K562 (cell line): ENCODE data around the gene GAA. TPM values are rescaled to one million over a fixed set of nuclear protein-coding genes. Genes with fewer than 3 reads are reported as not detected.

Source experiments
- ATAC-seq: fragments of 200-7000 bp; cut with Tn5 transposase; 3 replicates; pipeline ENCODE4 v1.9.1; 2020; ENCODE audit warnings: moderate library complexity
- BruUV-seq: library from RNA; stranded (reverse); fragments of 400-500 nt; replicated peaks from 2 replicates; lab custom pipeline; 2021; lab: Mats Ljungman, UMichigan
- CTCF ChIA-PET: fragments of 300-600 bp; formaldehyde crosslinking; extraction: SDS; loops from one replicate; lab custom pipeline; 2021; ENCODE audit warnings: low intra/inter-chr PET ratio; lab: Yijun Ruan, JAX
- POLR2A ChIA-PET: fragments of 300-600, 350-650 bp; sonication (Branson Sonifier 250); formaldehyde crosslinking; extraction: SDS; loops from one replicate; lab custom pipeline; 2021; ENCODE audit warnings: antibody characterized with exemption, inconsistent platforms; lab: Yijun Ruan, JAX
- DNase-seq, 4 experiments: peaks; one replicate each; pipeline versions ENCODE4 v3.0.0 to v3.0.0-alpha.2; 2011 to 2018; ENCODE audit warnings: low spot score in 3 of 4, mixed read lengths in 3 of 4; ENCODE audit errors: extremely low read depth in 1 of 4
- FAIRE-seq: peaks from 2 replicates; lab custom pipeline; 2011; peaks lifted over from hg19 to GRCh38; lab: Jason Lieb, UNC
- H2AFZ ChIP-seq: 2 replicates; pipeline ENCODE4 v1.6.0; 2011; ENCODE audit warnings: low read depth, low read length, control low read depth, inconsistent platforms
- H3K27ac ChIP-seq: fragments of 200-600 bp; 3 replicates; pipeline ENCODE4 v1.8.0; 2011; ENCODE audit warnings: low read depth, mild to moderate bottlenecking, control low read depth, inconsistent platforms, low read length, moderate library complexity, mixed read lengths; ENCODE audit errors: extremely low read depth
- H3K27me3 ChIP-seq, 2 experiments: fragments of 300-600 bp in 1 of 2; 2 replicates in 1 of 2; 3 replicates in 1 of 2; pipeline versions ENCODE4 v1.6.0 to v1.8.0; 2011; ENCODE audit warnings: inconsistent platforms in 2 of 2, low read length in 2 of 2, mild to moderate bottlenecking in 1 of 2, mixed read lengths in 1 of 2, moderate library complexity in 1 of 2; ENCODE audit not compliant: control insufficient read depth in 2 of 2, insufficient read depth in 2 of 2
- H3K36me3 ChIP-seq: fragments of 300-600 bp; 3 replicates; pipeline ENCODE4 v1.8.0; 2011; ENCODE audit warnings: mild to moderate bottlenecking, low read length, inconsistent platforms; ENCODE audit not compliant: control insufficient read depth, insufficient read depth
- H3K4me1 ChIP-seq, 2 experiments: fragments of 200-600 bp in 1 of 2; replicated peaks in 1 of 2; 2 replicates in 1 of 2; 3 replicates in 1 of 2; pipeline versions ENCODE4 v1.5.1 to v1.8.0; 2011; ENCODE audit warnings: inconsistent platforms in 2 of 2, low read length in 2 of 2, mild to moderate bottlenecking in 1 of 2, mixed read lengths in 1 of 2, moderate library complexity in 1 of 2; ENCODE audit not compliant: control insufficient read depth in 2 of 2, insufficient read depth in 2 of 2
- H3K4me2 ChIP-seq: 2 replicates; pipeline ENCODE4 v1.6.1; 2011; ENCODE audit warnings: low read length, control low read depth, inconsistent platforms, mixed read lengths; ENCODE audit not compliant: insufficient read depth
- H3K4me3 ChIP-seq: fragments of 200-600 bp; sonication (generic), shearing (Covaris generic); 2 replicates; pipeline ENCODE4 v1.5.1; 2016; ENCODE audit warnings: control low read depth, inconsistent platforms
- H3K79me2 ChIP-seq: fragments of 200-600 bp; 3 replicates; pipeline ENCODE4 v1.8.0; 2011; ENCODE audit warnings: low read length, inconsistent platforms; ENCODE audit not compliant: control insufficient read depth, insufficient read depth
- H3K9ac ChIP-seq, 2 experiments: 2 replicates each; pipeline versions ENCODE4 v1.6.0 to v1.6.1; 2011; ENCODE audit warnings: low read depth in 2 of 2, low read length in 2 of 2, control low read depth in 1 of 2, inconsistent platforms in 1 of 2, mild to moderate bottlenecking in 1 of 2, mixed read lengths in 1 of 2; ENCODE audit not compliant: insufficient read depth in 1 of 2
- H3K9me1 ChIP-seq: one replicate; pipeline ENCODE4 v1.6.0; 2011; ENCODE audit warnings: inconsistent platforms, mild to moderate bottlenecking, low read length, moderate library complexity; ENCODE audit not compliant: control insufficient read depth, insufficient read depth
- H3K9me3 ChIP-seq: replicated peaks from 2 replicates; pipeline ENCODE4 v1.5.1; 2011; ENCODE audit warnings: low read depth, low read length, inconsistent platforms; ENCODE audit not compliant: control insufficient read depth, insufficient read depth
- H4K20me1 ChIP-seq: replicated peaks from 2 replicates; pipeline ENCODE4 v1.6.1; 2011; ENCODE audit warnings: low read length, inconsistent platforms, mixed read lengths; ENCODE audit not compliant: control insufficient read depth, insufficient read depth
- MAFG ChIP-seq: fragments of 450-650 bp; conservative IDR thresholded peaks from 2 replicates; pipeline ENCODE4 v1.6.1; 2016; ENCODE audit warnings: missing genetic modification characterization, missing compliant biosample characterization
- NR1H2 ChIP-seq: sonication (generic); formaldehyde crosslinking; IDR thresholded peaks from 2 replicates; pipeline ENCODE4 v1.4.0; 2020; ENCODE audit warnings: mild to moderate bottlenecking, missing genetic modification reagents
- WGBS: fragments of 100-300 bp; shearing (Covaris generic); methylation state at CpG from one replicate; pipeline ENCODE4 v1.1.6; 2016; ENCODE audit warnings: low coverage, mixed read lengths; ENCODE audit not compliant: insufficient coverage; ENCODE audit errors: missing lambda C conversion rate; 5-methylcytosine and 5-hydroxymethylcytosine counted together
- in situ Hi-C: fragments of 300-500 bp; cut with MboI; formaldehyde crosslinking; loops from 4 replicates; pipeline ENCODE4 v1.15.0; 2018; ENCODE audit warnings: inconsistent platforms, mixed read lengths
- intact Hi-C: fragments of 100-400 bp; cut with micrococcal nuclease; formaldehyde crosslinking; loops from 2 replicates; pipeline ENCODE4 v1.14.2; 2022
- polyA plus RNA-seq, 8 experiments: library from polyadenylated mRNA; depleted of rRNA in 4 of 8; stranded (reverse) in 5 of 8; unstranded in 3 of 8; fragments of >200 nt; fragmentation: Nextera tagmentation in 2 of 8; fragmentation: Illumina TruSeq in 1 of 8; extraction: Ambion mirVana in 2 of 8; extraction: Trizol in 1 of 8; gene quantifications; 2 replicates each; pipeline versions ENCODE4 v1.2.1 to v1.2.3, GENCODE V29; 2011 to 2014; ENCODE audit warnings: inconsistent platforms in 1 of 8, missing spikeins in 1 of 8
- total RNA-seq, 7 experiments: library from RNA; depleted of rRNA in 6 of 7; stranded (reverse); fragments of >200 nt in 6 of 7; fragmentation: Illumina TruSeq in 2 of 7; extraction: Trizol in 2 of 7; gene quantifications; 2 replicates each; pipeline versions ENCODE4 v1.2.1 to v1.2.3, GENCODE V29; 2011 to 2021; ENCODE audit warnings: low replicate concordance in 1 of 7
- TF ChIP-seq, protein P1 (sequence below): fragments of 250-450 bp; sonication (Bioruptor Pico); IDR thresholded peaks from 2 replicates; pipeline ENCODE4 v1.4.0; 2020; ENCODE audit warnings: mild to moderate bottlenecking, moderate library complexity
- TF ChIP-seq, protein P2 (sequence below), 2 experiments: fragments of 450-650 bp; IDR thresholded peaks; 2 replicates each; pipeline ENCODE4 v1.6.1; 2018; ENCODE audit warnings: mild to moderate bottlenecking in 2 of 2, low read depth in 1 of 2; ENCODE audit not compliant: partially characterized antibody in 2 of 2

The GAA gene
- total and polyA plus RNA-seq, 9 of the 15 experiments (the other 6 are each of a cell fraction or from before 2014, with no cell fraction given) = 0.15 to 6.4 (median 1.7) TPM

DNA sequence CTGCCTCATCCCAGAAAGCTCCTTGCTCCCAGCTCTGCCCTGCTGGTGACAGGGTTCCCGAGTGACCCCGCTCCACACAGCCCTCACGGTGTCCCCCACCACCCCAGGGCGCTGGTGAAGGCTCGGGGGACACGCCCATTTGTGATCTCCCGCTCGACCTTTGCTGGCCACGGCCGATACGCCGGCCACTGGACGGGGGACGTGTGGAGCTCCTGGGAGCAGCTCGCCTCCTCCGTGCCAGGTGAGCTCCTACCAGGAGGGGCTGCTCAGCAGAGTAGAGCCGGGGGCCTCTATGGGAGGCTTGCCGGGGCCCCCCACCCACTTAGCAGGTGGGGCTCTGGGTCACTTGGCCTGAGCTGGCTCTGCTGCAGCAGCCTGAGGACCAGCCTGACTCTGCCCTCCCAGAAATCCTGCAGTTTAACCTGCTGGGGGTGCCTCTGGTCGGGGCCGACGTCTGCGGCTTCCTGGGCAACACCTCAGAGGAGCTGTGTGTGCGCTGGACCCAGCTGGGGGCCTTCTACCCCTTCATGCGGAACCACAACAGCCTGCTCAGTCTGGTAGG, 11.2 kb downstream of the GAA start:
- no TSS peak for BruUV-seq
- ATAC-seq (peak; percentile 31; the same call in 2 of the 3 replicates), DNase-seq (peak in 2 of 4 experiments; percentile 38 to 43), FAIRE-seq (no peak)
- H3K27ac ChIP-seq = no peak overlapping the region
- H3K9me1 ChIP-seq = no peaks in the 10 kb centered on the region
- no peak for TF ChIP-seq NR1H2
- TF ChIP-seq, protein P1, sequence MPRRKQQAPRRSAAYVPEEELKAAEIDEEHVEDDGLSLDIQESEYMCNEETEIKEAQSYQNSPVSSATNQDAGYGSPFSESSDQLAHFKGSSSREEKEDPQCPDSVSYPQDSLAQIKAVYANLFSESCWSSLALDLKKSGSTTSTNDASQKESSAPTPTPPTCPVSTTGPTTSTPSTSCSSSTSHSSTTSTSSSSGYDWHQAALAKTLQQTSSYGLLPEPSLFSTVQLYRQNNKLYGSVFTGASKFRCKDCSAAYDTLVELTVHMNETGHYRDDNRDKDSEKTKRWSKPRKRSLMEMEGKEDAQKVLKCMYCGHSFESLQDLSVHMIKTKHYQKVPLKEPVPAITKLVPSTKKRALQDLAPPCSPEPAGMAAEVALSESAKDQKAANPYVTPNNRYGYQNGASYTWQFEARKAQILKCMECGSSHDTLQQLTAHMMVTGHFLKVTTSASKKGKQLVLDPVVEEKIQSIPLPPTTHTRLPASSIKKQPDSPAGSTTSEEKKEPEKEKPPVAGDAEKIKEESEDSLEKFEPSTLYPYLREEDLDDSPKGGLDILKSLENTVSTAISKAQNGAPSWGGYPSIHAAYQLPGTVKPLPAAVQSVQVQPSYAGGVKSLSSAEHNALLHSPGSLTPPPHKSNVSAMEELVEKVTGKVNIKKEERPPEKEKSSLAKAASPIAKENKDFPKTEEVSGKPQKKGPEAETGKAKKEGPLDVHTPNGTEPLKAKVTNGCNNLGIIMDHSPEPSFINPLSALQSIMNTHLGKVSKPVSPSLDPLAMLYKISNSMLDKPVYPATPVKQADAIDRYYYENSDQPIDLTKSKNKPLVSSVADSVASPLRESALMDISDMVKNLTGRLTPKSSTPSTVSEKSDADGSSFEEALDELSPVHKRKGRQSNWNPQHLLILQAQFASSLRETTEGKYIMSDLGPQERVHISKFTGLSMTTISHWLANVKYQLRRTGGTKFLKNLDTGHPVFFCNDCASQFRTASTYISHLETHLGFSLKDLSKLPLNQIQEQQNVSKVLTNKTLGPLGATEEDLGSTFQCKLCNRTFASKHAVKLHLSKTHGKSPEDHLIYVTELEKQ (CRISPR knock-in tag) = no peak
- no peak for TF ChIP-seq MAFG (tag)
- TF ChIP-seq, protein P2, sequence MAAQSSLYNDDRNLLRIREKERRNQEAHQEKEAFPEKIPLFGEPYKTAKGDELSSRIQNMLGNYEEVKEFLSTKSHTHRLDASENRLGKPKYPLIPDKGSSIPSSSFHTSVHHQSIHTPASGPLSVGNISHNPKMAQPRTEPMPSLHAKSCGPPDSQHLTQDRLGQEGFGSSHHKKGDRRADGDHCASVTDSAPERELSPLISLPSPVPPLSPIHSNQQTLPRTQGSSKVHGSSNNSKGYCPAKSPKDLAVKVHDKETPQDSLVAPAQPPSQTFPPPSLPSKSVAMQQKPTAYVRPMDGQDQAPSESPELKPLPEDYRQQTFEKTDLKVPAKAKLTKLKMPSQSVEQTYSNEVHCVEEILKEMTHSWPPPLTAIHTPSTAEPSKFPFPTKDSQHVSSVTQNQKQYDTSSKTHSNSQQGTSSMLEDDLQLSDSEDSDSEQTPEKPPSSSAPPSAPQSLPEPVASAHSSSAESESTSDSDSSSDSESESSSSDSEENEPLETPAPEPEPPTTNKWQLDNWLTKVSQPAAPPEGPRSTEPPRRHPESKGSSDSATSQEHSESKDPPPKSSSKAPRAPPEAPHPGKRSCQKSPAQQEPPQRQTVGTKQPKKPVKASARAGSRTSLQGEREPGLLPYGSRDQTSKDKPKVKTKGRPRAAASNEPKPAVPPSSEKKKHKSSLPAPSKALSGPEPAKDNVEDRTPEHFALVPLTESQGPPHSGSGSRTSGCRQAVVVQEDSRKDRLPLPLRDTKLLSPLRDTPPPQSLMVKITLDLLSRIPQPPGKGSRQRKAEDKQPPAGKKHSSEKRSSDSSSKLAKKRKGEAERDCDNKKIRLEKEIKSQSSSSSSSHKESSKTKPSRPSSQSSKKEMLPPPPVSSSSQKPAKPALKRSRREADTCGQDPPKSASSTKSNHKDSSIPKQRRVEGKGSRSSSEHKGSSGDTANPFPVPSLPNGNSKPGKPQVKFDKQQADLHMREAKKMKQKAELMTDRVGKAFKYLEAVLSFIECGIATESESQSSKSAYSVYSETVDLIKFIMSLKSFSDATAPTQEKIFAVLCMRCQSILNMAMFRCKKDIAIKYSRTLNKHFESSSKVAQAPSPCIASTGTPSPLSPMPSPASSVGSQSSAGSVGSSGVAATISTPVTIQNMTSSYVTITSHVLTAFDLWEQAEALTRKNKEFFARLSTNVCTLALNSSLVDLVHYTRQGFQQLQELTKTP (IDR thresholded peaks at IDR 0.05; ENCODE audit: low read depth in 1 of 2, partially characterized antibody in 2 of 2) = no peak
- H3K27me3 ChIP-seq = peaks cover 55 to 79% of the 10 kb centered on the region in 2 experiments
- no peak overlapping the region for H3K4me3 ChIP-seq
- intact Hi-C loops = no loop called here
- H3K4me2 ChIP-seq = no peak overlapping the region
- in situ Hi-C loops = no loop called here
- H3K9me3 ChIP-seq = 0 out of 2 replicates have a peak, but pooled peaks cover 5% of the 10 kb centered on the region
- H3K79me2 ChIP-seq = no peaks in the 10 kb centered on the region
- peaks cover 0 to 47% of the 10 kb centered on the region in 2 experiments; a peak in 2 of 5 replicates for H3K4me1 ChIP-seq
- CTCF ChIA-PET = no interaction called here
- POLR2A ChIA-PET = interaction anchor here (0.9 to 1.2 kb wide), 3 partner anchors 8 to 33 kb away, joined by 3 to 5 read pairs (median 3); no protein-coding TSS in a partner anchor
- peak overlapping the region in 1 of 2 experiments; percentile 45; a peak in 1 of 4 replicates for H3K9ac ChIP-seq
- H2AFZ ChIP-seq = no peak overlapping the region
- H4K20me1 ChIP-seq = no peaks in the 10 kb centered on the region; the same call in 1 of the 2 replicates
- no peaks in the 10 kb centered on the region for H3K36me3 ChIP-seq
- 9% methylated on average over 19 of the region's 24 CpGs for WGBS
